Fibroblast of the aortic adventitia (primary cell): ENCODE results near the gene TP53INP2. TPM values are rescaled to one million over a fixed set of nuclear protein-coding genes. Genes with fewer than 3 reads are reported as not detected.

Experiments used
- DNase-seq: peaks from one replicate; pipeline ENCODE4 v3.0.0-alpha.2; 2010; ENCODE audit warnings: low read depth
- H3K4me3 ChIP-seq: 2 replicates; pipeline ENCODE4 v1.5.1; 2011; ENCODE audit warnings: low read depth, mild to moderate bottlenecking, control low read depth, low read length, moderate library complexity
- CTCF ChIP-seq: IDR thresholded peaks from 2 replicates; pipeline ENCODE4 v1.5.1; 2011; ENCODE audit warnings: mild to moderate bottlenecking, low read length, control low read depth, inconsistent platforms; ENCODE audit not compliant: insufficient read depth
- total RNA-seq: library from RNA; depleted of rRNA; stranded (reverse); fragments of >200 nt; gene quantifications from 2 replicates; pipeline ENCODE4 v1.2.3, GENCODE V29; 2012; ENCODE audit warnings: low replicate concordance

The TP53INP2 gene
- total RNA-seq, 1 donor = 2.5 TPM

- H3K4me3 ChIP-seq = no peak overlapping the region
- TF ChIP-seq CTCF = no peak
- no peak for DNase-seq
Observed at GRCh38 chr20:34706302-34706875, 2.2 kb downstream of the TP53INP2 start.

GRCh38 chr20:34706912-34707784 lies 3.0 kb downstream of the TP53INP2 start:
- no peak for DNase-seq
- H3K4me3 ChIP-seq = no peak overlapping the region
- TF ChIP-seq CTCF = no peak

- peak overlapping the region; percentile 61 for H3K4me3 ChIP-seq
- DNase-seq = peak; percentile 23
- peak; percentile 51 for TF ChIP-seq CTCF
Observed at GRCh38 chr20:34708621-34709043, 4.5 kb downstream of the TP53INP2 start.

GRCh38 chr20:34709044-34709830 lies 5.1 kb downstream of the TP53INP2 start:
- H3K4me3 ChIP-seq = peak overlapping the region; percentile 61
- DNase-seq = peak; percentile 52
- no peak for TF ChIP-seq CTCF

GRCh38 chr20:34709831-34710567 lies 5.9 kb downstream of the TP53INP2 start:
- peak overlapping the region; percentile 61 for H3K4me3 ChIP-seq
- TF ChIP-seq CTCF = no peak
- DNase-seq = peak; percentile 44

- TF ChIP-seq CTCF = no peak
- no peak for DNase-seq
- no peak overlapping the region for H3K4me3 ChIP-seq
Observed at GRCh38 chr20:34710568-34710839, 6.4 kb downstream of the TP53INP2 start.
